ENCODE results near the gene TRIM66. TPM values are rescaled to one million over a fixed set of nuclear protein-coding genes. Genes with fewer than 3 reads are reported as not detected.

TRIM66 gene
- total and polyA plus RNA-seq, 2 experiments from 2014 or later, result 1.4 to 4.7 TPM

DNA sequence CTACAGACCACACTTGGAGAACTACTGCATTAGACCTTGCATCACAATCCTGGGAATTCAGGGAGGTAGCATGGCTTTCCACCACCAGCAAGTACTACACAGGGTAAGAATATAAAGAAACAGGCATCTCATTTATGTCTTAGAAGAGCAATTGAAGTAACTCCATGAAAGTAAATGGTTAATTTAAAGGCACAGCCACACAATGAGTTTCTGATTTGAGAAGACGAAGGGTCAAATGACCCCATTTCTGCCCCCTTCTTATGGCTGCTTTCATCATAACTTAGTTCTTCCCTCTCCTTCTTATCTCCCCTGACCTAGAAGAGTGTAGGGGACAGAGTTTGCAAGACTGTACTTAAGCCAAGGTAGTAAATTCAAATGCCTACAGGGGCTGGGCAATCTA lies 6.0 kb downstream of the TRIM66 start:
- Histone ChIP-seq H2AFZ (no peak overlapping the region), H3K36me3 (replicated peaks; ENCODE audit: insufficient read depth, low read depth) (no peaks in the 10 kb centered on the region), H4K20me1 (ENCODE audit: insufficient read depth, poor library complexity, severe bottlenecking) (no peaks in the 10 kb centered on the region), H3K9me3 (ENCODE audit: low read depth) (no peaks in the 10 kb centered on the region), H3K9me2 (replicated peaks; ENCODE audit: insufficient read depth) (no peaks in the 10 kb centered on the region), H3K4me2 (no peak overlapping the region), H3K4me3 (no peak overlapping the region), H3K27me3 (no peaks in the 10 kb centered on the region), H3K4me1 (ENCODE audit: insufficient read depth) (peaks cover 4% of the 10 kb centered on the region), H3K79me2 (peaks cover 3% of the 10 kb centered on the region), H3K27ac (no peak overlapping the region)
- DNase-seq (ENCODE audit: low spot score), result no peak
- no peak for TF ChIP-seq EZH2phosphoT487 (IDR thresholded peaks at IDR 0.05; ENCODE audit: low read depth, severe bottlenecking, unreplicated experiment)
- TF ChIP-seq EZH2 (IDR thresholded peaks at IDR 0.05; ENCODE audit: borderline replicate concordance), result no peak
- TF ChIP-seq, protein P1, sequence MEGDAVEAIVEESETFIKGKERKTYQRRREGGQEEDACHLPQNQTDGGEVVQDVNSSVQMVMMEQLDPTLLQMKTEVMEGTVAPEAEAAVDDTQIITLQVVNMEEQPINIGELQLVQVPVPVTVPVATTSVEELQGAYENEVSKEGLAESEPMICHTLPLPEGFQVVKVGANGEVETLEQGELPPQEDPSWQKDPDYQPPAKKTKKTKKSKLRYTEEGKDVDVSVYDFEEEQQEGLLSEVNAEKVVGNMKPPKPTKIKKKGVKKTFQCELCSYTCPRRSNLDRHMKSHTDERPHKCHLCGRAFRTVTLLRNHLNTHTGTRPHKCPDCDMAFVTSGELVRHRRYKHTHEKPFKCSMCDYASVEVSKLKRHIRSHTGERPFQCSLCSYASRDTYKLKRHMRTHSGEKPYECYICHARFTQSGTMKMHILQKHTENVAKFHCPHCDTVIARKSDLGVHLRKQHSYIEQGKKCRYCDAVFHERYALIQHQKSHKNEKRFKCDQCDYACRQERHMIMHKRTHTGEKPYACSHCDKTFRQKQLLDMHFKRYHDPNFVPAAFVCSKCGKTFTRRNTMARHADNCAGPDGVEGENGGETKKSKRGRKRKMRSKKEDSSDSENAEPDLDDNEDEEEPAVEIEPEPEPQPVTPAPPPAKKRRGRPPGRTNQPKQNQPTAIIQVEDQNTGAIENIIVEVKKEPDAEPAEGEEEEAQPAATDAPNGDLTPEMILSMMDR (IDR thresholded peaks at IDR 0.05; ENCODE audit: poor library complexity), result no peak
- 76% methylated on average over 1 of the region's 1 CpG for WGBS (ENCODE audit: low lambda C conversion rate, missing lambda C conversion rate)

GRCh38 chr11:8674859-8675258 lies 7.6 kb downstream of the TRIM66 start:
- H3K36me3 ChIP-seq (replicated peaks; ENCODE audit: insufficient read depth, low read depth), result no peaks in the 10 kb centered on the region

GRCh38 chr11:8672346-8672745 lies 10.1 kb downstream of the TRIM66 start:
- Histone ChIP-seq H4K20me1 (ENCODE audit: insufficient read depth, poor library complexity, severe bottlenecking) (no peaks in the 10 kb centered on the region), H3K27me3 (no peaks in the 10 kb centered on the region), H3K4me2 (no peak overlapping the region), H3K79me2 (no peaks in the 10 kb centered on the region), H3K4me3 (no peak overlapping the region), H3K36me3 (replicated peaks; ENCODE audit: insufficient read depth, low read depth) (no peaks in the 10 kb centered on the region), H2AFZ (no peak overlapping the region), H3K4me1 (ENCODE audit: insufficient read depth) (peaks cover 8% of the 10 kb centered on the region), H3K9me3 (ENCODE audit: low read depth) (no peaks in the 10 kb centered on the region), H3K9me2 (replicated peaks; ENCODE audit: insufficient read depth) (no peaks in the 10 kb centered on the region), H3K27ac (no peak overlapping the region)
- 100% methylated on average over 2 of the region's 2 CpGs for WGBS (ENCODE audit: low lambda C conversion rate, missing lambda C conversion rate)
- no peak for TF ChIP-seq EZH2phosphoT487 (IDR thresholded peaks at IDR 0.05; ENCODE audit: low read depth, severe bottlenecking, unreplicated experiment)
- TF ChIP-seq EZH2 (IDR thresholded peaks at IDR 0.05; ENCODE audit: borderline replicate concordance), result no peak
- TF ChIP-seq, protein P1 (IDR thresholded peaks at IDR 0.05; ENCODE audit: poor library complexity), result no peak
- no peak for DNase-seq (ENCODE audit: low spot score)

More at GRCh38 chr11:8674859-8675258, 7.6 kb downstream of the TRIM66 start:
- H2AFZ ChIP-seq, result no peak overlapping the region
- DNase-seq (ENCODE audit: low spot score), result no peak
- H3K4me3 ChIP-seq, result no peak overlapping the region
- H3K4me2 ChIP-seq, result no peak overlapping the region
- H3K27me3 ChIP-seq, result no peaks in the 10 kb centered on the region
- WGBS (ENCODE audit: low lambda C conversion rate, missing lambda C conversion rate), result 86% methylated on average over 2 of the region's 2 CpGs
- H4K20me1 ChIP-seq (ENCODE audit: insufficient read depth, poor library complexity, severe bottlenecking), result no peaks in the 10 kb centered on the region
- peaks cover 8% of the 10 kb centered on the region for H3K4me1 ChIP-seq (ENCODE audit: insufficient read depth)
- H3K27ac ChIP-seq, result no peak overlapping the region
- no peaks in the 10 kb centered on the region for H3K9me3 ChIP-seq (ENCODE audit: low read depth)
- TF ChIP-seq, protein P1 (IDR thresholded peaks at IDR 0.05; ENCODE audit: poor library complexity), result no peak
- H3K9me2 ChIP-seq (replicated peaks; ENCODE audit: insufficient read depth), result no peaks in the 10 kb centered on the region
- H3K79me2 ChIP-seq, result no peaks in the 10 kb centered on the region

DNA sequence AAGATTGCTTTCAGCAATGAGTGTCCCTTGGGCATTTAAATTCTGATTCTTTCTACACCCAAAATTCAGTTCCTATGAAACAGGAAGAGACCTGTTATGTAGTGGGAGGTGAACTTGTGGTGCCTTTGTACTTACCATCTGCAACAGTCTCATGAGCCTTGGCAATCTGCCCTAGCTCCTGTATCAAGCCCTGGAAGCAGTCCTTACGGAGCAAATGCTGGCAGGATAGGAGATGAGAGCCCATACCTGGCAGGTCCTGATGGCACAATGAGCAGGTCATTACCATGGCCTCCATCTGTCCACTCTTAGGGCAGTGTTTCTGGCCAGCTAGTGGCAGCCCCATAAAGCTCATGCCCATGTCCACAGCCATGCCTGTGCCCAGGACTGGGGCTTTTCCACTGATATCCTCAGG lies 10.8 kb downstream of the TRIM66 start:
- Histone ChIP-seq H3K27ac (peak overlapping the region; percentile 78), H3K27me3 (no peaks in the 10 kb centered on the region), H3K4me3 (no peak overlapping the region), H4K20me1 (ENCODE audit: insufficient read depth, poor library complexity, severe bottlenecking) (no peaks in the 10 kb centered on the region), H3K9me3 (ENCODE audit: low read depth) (no peaks in the 10 kb centered on the region), H3K4me2 (no peak overlapping the region), H3K4me1 (ENCODE audit: insufficient read depth) (peaks cover 8% of the 10 kb centered on the region), H3K79me2 (no peaks in the 10 kb centered on the region), H3K9me2 (replicated peaks; ENCODE audit: insufficient read depth) (no peaks in the 10 kb centered on the region), H3K36me3 (replicated peaks; ENCODE audit: insufficient read depth, low read depth) (no peaks in the 10 kb centered on the region), H2AFZ (no peak overlapping the region)
- 0% methylated on average over 1 of the region's 1 CpG for WGBS (ENCODE audit: low lambda C conversion rate, missing lambda C conversion rate)
- TF ChIP-seq, protein P1 (IDR thresholded peaks at IDR 0.05; ENCODE audit: poor library complexity), result no peak
- TF ChIP-seq EZH2 (IDR thresholded peaks at IDR 0.05; ENCODE audit: borderline replicate concordance), result no peak
- no peak for TF ChIP-seq EZH2phosphoT487 (IDR thresholded peaks at IDR 0.05; ENCODE audit: low read depth, severe bottlenecking, unreplicated experiment)
- peak; percentile 29 for DNase-seq (ENCODE audit: low spot score)

Data from hepatocyte (in vitro differentiated cells).